Heart left ventricle (tissue), 16 donors: ENCODE results near the gene CDK5RAP2. TPM values are rescaled to one million over a fixed set of nuclear protein-coding genes. Genes with fewer than 3 reads are reported as not detected.

Experiments used
- ATAC-seq, 4 donors: fragments of 200-7000 bp; cut with Tn5 transposase; one replicate each; pipeline ENCODE4 v1.9.1; 2020 to 2022; ENCODE audit warnings: moderate library complexity in 4 of 4, mild to moderate bottlenecking in 3 of 4, moderate number of reproducible peaks in 1 of 4
- DNase-seq, 5 donors: peaks; one replicate each; pipeline ENCODE4 v3.0.0-alpha.2; 2020
- H3K27ac ChIP-seq, 12 donors: fragments of 200-600 bp; sonication (generic) in 4 of 12; one replicate each; pipeline versions ENCODE4 v1.5.0 to v1.8.0; 2016 to 2022; ENCODE audit warnings: mild to moderate bottlenecking in 2 of 12
- H3K27me3 ChIP-seq, 9 donors: fragments of 200-600 bp; sonication (generic) in 2 of 9; one replicate each; pipeline versions ENCODE4 v1.5.1 to v1.8.0; 2016 to 2022; ENCODE audit warnings: mild to moderate bottlenecking in 3 of 9
- H3K36me3 ChIP-seq, 9 donors: fragments of 200-600 bp; sonication (generic) in 2 of 9; one replicate each; pipeline versions ENCODE4 v1.5.0 to v1.8.0; 2018 to 2022; ENCODE audit warnings: mild to moderate bottlenecking in 2 of 9
- H3K4me1 ChIP-seq, 12 donors: fragments of 200-600 bp; sonication (generic) in 4 of 12; one replicate each; pipeline versions ENCODE4 v1.5.0 to v1.8.0; 2016 to 2022; ENCODE audit warnings: mild to moderate bottlenecking in 3 of 12
- H3K4me3 ChIP-seq, 12 donors: fragments of 200-600 bp; sonication (generic) in 4 of 12; one replicate each; pipeline versions ENCODE4 v1.5.0 to v1.8.0; 2017 to 2022; ENCODE audit warnings: mild to moderate bottlenecking in 9 of 12, moderate library complexity in 4 of 12
- H3K9me3 ChIP-seq, 12 donors: fragments of 200-600 bp; sonication (generic) in 4 of 12; one replicate each; pipeline versions ENCODE4 v1.5.0 to v1.8.0; 2016 to 2022; ENCODE audit warnings: mild to moderate bottlenecking in 1 of 12
- CTCF ChIP-seq, 12 donors: fragments of 200-600 bp; sonication (generic) in 4 of 12; IDR thresholded peaks; one replicate each; pipeline versions ENCODE4 v1.5.0 to v1.8.0; 2018 to 2022; ENCODE audit warnings: antibody characterized with exemption in 12 of 12, mild to moderate bottlenecking in 5 of 12
- POLR2A ChIP-seq, 2 donors: fragments of 450-650 bp; IDR thresholded peaks; one replicate each; pipeline ENCODE4 v1.6.1; 2017; ENCODE audit warnings: antibody characterized with exemption in 2 of 2, mild to moderate bottlenecking in 2 of 2, moderate library complexity in 2 of 2
- WGBS, 4 donors: extraction: QIAGEN DNeasy Blood & Tissue Kit in 2 of 4; methylation state at CpG; one replicate each; pipeline versions ENCODE4 v1.1.5 to v1.1.7; 2013 to 2018; 5-methylcytosine and 5-hydroxymethylcytosine counted together
- intact Hi-C, 10 donors: fragments of 100-400 bp; cut with DNase I; formaldehyde crosslinking; loops; one replicate each; pipeline versions ENCODE4 v1.11.1 to v1.14.2; 2022
- polyA plus RNA-seq, 2 donors: library from polyadenylated mRNA; stranded (reverse); fragments of 200-250 nt; gene quantifications; one replicate each; pipeline ENCODE4 v1.2.3, GENCODE V29; 2013
- total RNA-seq, 9 donors: library from RNA; depleted of rRNA in 2 of 9; stranded (reverse); fragments of >200 nt in 2 of 9; fragmentation: NEBNext Ultra II Directional in 3 of 9; extraction: Animal tissue kit (Norgen Biotek cat#: 25700) in 3 of 9; gene quantifications; one replicate each; pipeline versions ENCODE4 v1.1.0 to v1.2.4, GENCODE V29; 2016 to 2023
- donor health status: ischemic (EF 13 %, LVEDD 7.1; RV severe dilation, severe dysfunction).
- donor health status: healthy with polysubstance abuse.
- donor health status: DM: no; HTN: yes; CAD: no.
- donor health status: DM: no; HTN: no; CAD: no.
- donor health status: ischemic (EF 25% LVEDD 6.9; RV normal size, moderate dysfunction).
- donor health status: ischemic (EF 25% LVEDD 5.7; RV mildly dilated, moderate dysfunction).
- donor health status: healthy.
- donor health status: DM: yes; HTN: yes; CAD: no.
- donor health status: ischemic (EF 35%, LVEDD 5.7; RV mildly dilated, moderate dysfunction).
- donor health status: nonischemic (EF 11% LVEDD 7.7; RV severe dilation, severe dysfunction).
- donor health status: DM: yes; HTN: yes; CAD: no.
- donor health status: PGD.
- donor health status: ischemic (EF 29% LVEDD 5.4; RV normal size, mild dysfunction).
- donor health status: nonischemic (EF 23%, LVEDD 6.1; RV moderate dilation, normal function).

CDK5RAP2 gene
- total and polyA plus RNA-seq, 11 donors: 26.1 to 114 (median 53.1) TPM

DNA sequence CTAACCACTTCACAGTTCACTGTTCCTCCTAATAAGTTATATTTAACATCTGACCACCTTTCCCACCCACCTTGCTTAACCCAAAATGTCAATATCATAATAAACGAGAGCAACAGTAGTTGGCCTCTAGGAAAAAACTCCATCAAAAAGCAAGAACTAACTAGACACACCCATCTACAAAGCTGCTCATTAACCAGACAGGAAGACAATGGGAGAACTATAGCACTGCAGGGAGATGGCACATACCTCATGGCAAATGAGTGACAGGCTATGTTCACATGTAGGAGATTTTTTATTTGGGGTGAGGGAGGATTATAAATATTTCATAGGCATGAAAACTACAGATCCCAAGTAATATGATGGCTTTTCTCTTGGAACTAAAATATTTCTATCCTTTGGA, 23.6 kb upstream of the CDK5RAP2 start:
- H3K27ac ChIP-seq: no peak overlapping the region
- TF ChIP-seq CTCF (IDR thresholded peaks at IDR 0.05) (no peak), POLR2A (IDR thresholded peaks at IDR 0.05) (no peak)
- WGBS, 4 donors: 79 to 91% (median 89%) methylated on average over 1 of the region's 1 CpG
- DNase-seq (no peak), ATAC-seq (no peak)
- no peak overlapping the region for H3K4me3 ChIP-seq
- H3K4me1 ChIP-seq: no peaks in the 10 kb centered on the region
- no peaks in the 10 kb centered on the region for H3K9me3 ChIP-seq
- intact Hi-C loops: no loop called here
- H3K36me3 ChIP-seq: peaks cover 0 to 36% (median 28%) of the 10 kb centered on the region in 9 donors
- no peaks in the 10 kb centered on the region for H3K27me3 ChIP-seq

- intact Hi-C loops: no loop called here
- H3K27me3 ChIP-seq: no peaks in the 10 kb centered on the region
- ATAC-seq: no peak
- H3K9me3 ChIP-seq: no peaks in the 10 kb centered on the region
- TF ChIP-seq POLR2A (IDR thresholded peaks at IDR 0.05) (no peak), CTCF (IDR thresholded peaks at IDR 0.05) (no peak)
- WGBS, 4 donors: 96 to 100% (median 99%) methylated on average over 1 of the region's 1 CpG
- no peak overlapping the region for H3K4me3 ChIP-seq
- peaks cover 0 to 33% (median 28%) of the 10 kb centered on the region in 9 donors for H3K36me3 ChIP-seq
- no peaks in the 10 kb centered on the region for H3K4me1 ChIP-seq
- DNase-seq: no peak
- no peak overlapping the region for H3K27ac ChIP-seq
These were observed 23.0 kb upstream of the CDK5RAP2 start for GRCh38 chr9:120603010-120603409.

DNA sequence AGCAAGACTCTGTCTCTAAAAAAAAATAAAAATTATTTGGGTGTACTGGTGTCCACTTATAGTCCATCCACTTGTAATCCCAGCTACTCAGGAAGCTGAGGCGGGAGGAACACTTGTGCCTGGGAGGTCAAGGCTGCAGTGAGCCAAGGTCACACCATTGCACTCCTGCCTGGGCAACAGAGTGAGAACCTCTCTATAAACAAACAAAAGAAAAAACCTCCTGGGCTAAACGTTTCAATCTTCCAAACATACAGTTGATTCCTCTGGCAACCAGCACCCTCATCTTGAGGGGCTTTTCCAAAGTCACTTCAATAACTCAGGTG, 13.9 kb upstream of the CDK5RAP2 start:
- no peak for ATAC-seq
- TF ChIP-seq CTCF (IDR thresholded peaks at IDR 0.05): no peak
- no peak for TF ChIP-seq POLR2A (IDR thresholded peaks at IDR 0.05)
- no peaks in the 10 kb centered on the region for H3K36me3 ChIP-seq

GRCh38 chr9:120593250-120593954, 13.4 kb upstream of the CDK5RAP2 start:
- Histone ChIP-seq H3K27me3 (no peaks in the 10 kb centered on the region), H3K36me3 (no peaks in the 10 kb centered on the region), H3K4me1 (no peaks in the 10 kb centered on the region), H3K9me3 (peaks cover 0 to 6% (median 0%) of the 10 kb centered on the region in 12 donors), H3K27ac (no peak overlapping the region), H3K4me3 (no peak overlapping the region)
- no peak for DNase-seq
- TF ChIP-seq POLR2A (IDR thresholded peaks at IDR 0.05) (no peak), CTCF (IDR thresholded peaks at IDR 0.05) (no peak)
- no peak for ATAC-seq
- WGBS, 4 donors: 79 to 86% (median 83%) methylated on average over 5 of the region's 5 CpGs
- intact Hi-C loops: no loop called here

More for the DNA sequence above, 13.9 kb upstream of the CDK5RAP2 start:
- 37 to 57% (median 47%) methylated on average over 2 of the region's 2 CpGs for WGBS, 4 donors
- H3K9me3 ChIP-seq: peaks cover 0 to 6% (median 0%) of the 10 kb centered on the region in 12 donors
- H3K27ac ChIP-seq: no peak overlapping the region
- no peaks in the 10 kb centered on the region for H3K4me1 ChIP-seq
- H3K27me3 ChIP-seq: no peaks in the 10 kb centered on the region
- intact Hi-C loops: no loop called here
- no peak for DNase-seq
- H3K4me3 ChIP-seq: no peak overlapping the region
